ENCODE data around the gene SIRT4. TPM values are rescaled to one million over a fixed set of nuclear protein-coding genes. Genes with fewer than 3 reads are reported as not detected.

The SIRT4 gene
- polyA plus RNA-seq, 1 donor from 2014 or later = 0.74 TPM

- Mint-ChIP-seq H3K36me3 (no peaks in the 10 kb centered on the region), H3K4me1 (no peaks in the 10 kb centered on the region), H3K27ac (no peak overlapping the region), H3K4me3 (no peak overlapping the region), H3K9me3 (peaks cover 4 to 13% (median 13%) of the 10 kb centered on the region in 3 donors), H3K27me3 (peaks cover 4% of the 10 kb centered on the region)
Observed at GRCh38 chr12:120337730-120338129, 35.6 kb downstream of the SIRT4 start.

GRCh38 chr12:120339256-120339655 lies 37.1 kb downstream of the SIRT4 start:
- peaks cover 4% of the 10 kb centered on the region for H3K27me3 Mint-ChIP-seq
- peaks cover 4 to 13% (median 13%) of the 10 kb centered on the region in 3 donors for H3K9me3 Mint-ChIP-seq
- no peak overlapping the region for H3K27ac Mint-ChIP-seq
- no peaks in the 10 kb centered on the region for H3K36me3 Mint-ChIP-seq
- H3K4me1 Mint-ChIP-seq = no peaks in the 10 kb centered on the region
- no peak overlapping the region for H3K4me3 Mint-ChIP-seq

- Mint-ChIP-seq H3K27me3 (peaks cover 4% of the 10 kb centered on the region), H3K9me3 (peaks cover 3 to 12% (median 12%) of the 10 kb centered on the region in 3 donors), H3K4me1 (no peaks in the 10 kb centered on the region)
Observed at GRCh38 chr12:120342175-120343038, 40.3 kb downstream of the SIRT4 start.

GRCh38 chr12:120343039-120343537 lies 41.0 kb downstream of the SIRT4 start:
- Mint-ChIP-seq H3K9me3 (peaks cover under 1 to 5% (median 5%) of the 10 kb centered on the region in 3 donors), H3K4me3 (no peak overlapping the region), H3K27me3 (peaks cover 4% of the 10 kb centered on the region), H3K4me1 (no peaks in the 10 kb centered on the region), H3K27ac (no peak overlapping the region), H3K36me3 (no peaks in the 10 kb centered on the region)

More at GRCh38 chr12:120342175-120343038, 40.3 kb downstream of the SIRT4 start:
- Mint-ChIP-seq H3K27ac (no peak overlapping the region), H3K36me3 (no peaks in the 10 kb centered on the region), H3K4me3 (no peak overlapping the region)

GRCh38 chr12:120343692-120344091 lies 41.6 kb downstream of the SIRT4 start:
- Mint-ChIP-seq H3K36me3 (no peaks in the 10 kb centered on the region), H3K4me3 (no peak overlapping the region), H3K27me3 (peaks cover 4% of the 10 kb centered on the region), H3K9me3 (peaks cover 0 to under 1% (median under 1%) of the 10 kb centered on the region in 3 donors), H3K4me1 (no peaks in the 10 kb centered on the region), H3K27ac (no peak overlapping the region)

GRCh38 chr12:120346031-120346430 lies 43.9 kb downstream of the SIRT4 start:
- H3K27me3 Mint-ChIP-seq = peaks cover 13% of the 10 kb centered on the region
- no peaks in the 10 kb centered on the region for H3K4me1 Mint-ChIP-seq
- no peak overlapping the region for H3K4me3 Mint-ChIP-seq
- H3K9me3 Mint-ChIP-seq = no peaks in the 10 kb centered on the region
- H3K27ac Mint-ChIP-seq = no peak overlapping the region
- no peaks in the 10 kb centered on the region for H3K36me3 Mint-ChIP-seq

DNA sequence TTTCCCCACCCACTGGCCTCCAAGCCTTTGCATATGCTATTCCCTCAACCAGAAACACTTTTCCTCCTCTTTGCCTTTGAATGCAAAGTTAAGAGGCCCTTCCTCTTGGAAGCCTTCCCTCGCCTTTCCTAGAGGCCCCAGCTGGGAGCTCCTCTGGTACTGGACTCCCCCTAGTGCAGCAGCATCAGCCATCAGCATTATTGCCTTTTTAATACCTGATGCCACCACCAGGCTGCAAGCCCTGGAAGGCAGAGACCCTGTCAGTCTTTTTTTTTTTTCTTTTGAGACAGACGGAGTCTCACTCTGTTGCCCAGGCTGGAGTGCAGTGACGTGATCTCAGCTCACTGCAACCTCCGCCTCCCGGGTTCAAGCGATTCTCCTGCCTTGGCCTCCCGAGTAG lies 44.6 kb downstream of the SIRT4 start:
- Mint-ChIP-seq H3K27ac (no peak overlapping the region), H3K27me3 (peaks cover 9% of the 10 kb centered on the region), H3K9me3 (no peaks in the 10 kb centered on the region)

GRCh38 chr12:120347766-120348165 lies 45.6 kb downstream of the SIRT4 start:
- Mint-ChIP-seq H3K4me1 (no peaks in the 10 kb centered on the region), H3K36me3 (no peaks in the 10 kb centered on the region), H3K27me3 (peaks cover 9% of the 10 kb centered on the region), H3K27ac (no peak overlapping the region), H3K4me3 (no peak overlapping the region), H3K9me3 (no peaks in the 10 kb centered on the region)

More for the DNA sequence above, 44.6 kb downstream of the SIRT4 start:
- H3K4me1 Mint-ChIP-seq = no peaks in the 10 kb centered on the region
- H3K4me3 Mint-ChIP-seq = no peak overlapping the region
- H3K36me3 Mint-ChIP-seq = no peaks in the 10 kb centered on the region

- Mint-ChIP-seq H3K36me3 (no peaks in the 10 kb centered on the region), H3K27me3 (peaks cover 9% of the 10 kb centered on the region)
Observed at GRCh38 chr12:120350576-120351350, 48.6 kb downstream of the SIRT4 start.

DNA sequence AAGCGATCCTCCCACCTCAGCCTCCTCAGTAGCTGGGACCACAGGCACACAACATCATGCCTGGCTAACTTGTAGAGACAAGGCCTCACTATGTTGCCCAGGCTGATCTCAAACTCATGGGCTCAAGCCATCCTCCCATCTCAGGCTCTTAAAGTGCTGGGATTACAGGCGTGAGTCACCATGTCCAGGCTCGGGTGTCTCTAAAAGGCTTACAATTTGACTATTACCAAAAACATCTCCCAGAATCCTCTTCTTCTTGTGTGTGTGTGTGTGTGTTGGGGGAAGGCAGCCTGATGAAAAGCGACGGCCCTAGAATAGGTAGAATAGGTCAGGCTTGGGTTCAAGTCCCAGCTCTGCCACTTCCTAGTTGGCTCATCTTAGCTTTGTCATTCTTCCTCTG lies 50.0 kb downstream of the SIRT4 start:
- Mint-ChIP-seq H3K36me3 (no peaks in the 10 kb centered on the region), H3K4me3 (peak overlapping the region in 1 of 4 donors; percentile 30), H3K9me3 (no peaks in the 10 kb centered on the region), H3K27me3 (peaks cover 9% of the 10 kb centered on the region), H3K4me1 (peaks cover 0 to 2% (median 0%) of the 10 kb centered on the region in 3 donors), H3K27ac (no peak overlapping the region)

More at GRCh38 chr12:120350576-120351350, 48.6 kb downstream of the SIRT4 start:
- H3K9me3 Mint-ChIP-seq = no peaks in the 10 kb centered on the region
- no peak overlapping the region for H3K4me3 Mint-ChIP-seq
- no peak overlapping the region for H3K27ac Mint-ChIP-seq
- H3K4me1 Mint-ChIP-seq = no peaks in the 10 kb centered on the region

- no peak overlapping the region for H3K4me3 Mint-ChIP-seq
- H3K27me3 Mint-ChIP-seq = peaks cover 15% of the 10 kb centered on the region
- peaks cover 0 to 2% (median 0%) of the 10 kb centered on the region in 3 donors for H3K4me1 Mint-ChIP-seq
- no peaks in the 10 kb centered on the region for H3K36me3 Mint-ChIP-seq
- no peaks in the 10 kb centered on the region for H3K9me3 Mint-ChIP-seq
- no peak overlapping the region for H3K27ac Mint-ChIP-seq
Observed at GRCh38 chr12:120353136-120353535, 51.0 kb downstream of the SIRT4 start.

DNA sequence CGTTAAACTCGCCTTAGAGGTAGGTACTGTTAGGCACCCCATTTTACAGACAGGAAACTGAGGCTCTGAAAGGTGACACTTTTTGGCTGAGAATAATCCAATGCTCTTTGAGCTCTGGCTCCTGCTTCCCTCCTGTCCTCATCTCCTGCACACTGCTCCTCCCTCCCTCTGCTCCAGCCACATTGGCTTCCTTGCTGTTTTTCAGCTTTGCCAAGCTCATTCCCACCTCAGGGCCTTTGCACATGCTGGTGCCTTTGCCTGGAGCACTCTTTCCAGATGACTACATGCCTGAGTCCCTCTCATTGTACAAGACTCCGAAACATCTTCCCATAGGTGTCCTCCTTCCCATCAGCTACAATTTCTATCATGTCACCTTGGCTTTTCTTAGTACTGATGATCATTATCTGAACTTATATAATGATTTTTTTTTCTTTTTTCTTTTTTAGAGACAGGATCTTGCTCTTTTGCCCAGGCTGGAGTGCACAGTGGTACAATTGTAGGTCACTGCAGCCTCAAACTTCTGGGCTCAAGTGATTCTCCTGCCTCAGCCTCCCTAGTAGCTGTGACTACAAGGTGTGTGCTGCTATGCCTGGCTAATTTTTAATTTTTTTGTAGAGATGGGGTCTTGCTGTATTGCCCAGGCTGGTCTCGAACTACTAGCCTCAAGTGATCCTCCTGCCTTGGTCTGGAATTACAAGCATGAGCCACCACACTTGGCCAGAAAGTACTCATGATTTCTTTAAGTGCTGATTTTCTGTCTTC lies 51.6 kb downstream of the SIRT4 start:
- Mint-ChIP-seq H3K9me3 (no peaks in the 10 kb centered on the region), H3K4me1 (peaks cover 0 to 2% (median 0%) of the 10 kb centered on the region in 3 donors), H3K27ac (no peak overlapping the region), H3K27me3 (peaks cover 16% of the 10 kb centered on the region), H3K36me3 (no peaks in the 10 kb centered on the region), H3K4me3 (no peak overlapping the region)

DNA sequence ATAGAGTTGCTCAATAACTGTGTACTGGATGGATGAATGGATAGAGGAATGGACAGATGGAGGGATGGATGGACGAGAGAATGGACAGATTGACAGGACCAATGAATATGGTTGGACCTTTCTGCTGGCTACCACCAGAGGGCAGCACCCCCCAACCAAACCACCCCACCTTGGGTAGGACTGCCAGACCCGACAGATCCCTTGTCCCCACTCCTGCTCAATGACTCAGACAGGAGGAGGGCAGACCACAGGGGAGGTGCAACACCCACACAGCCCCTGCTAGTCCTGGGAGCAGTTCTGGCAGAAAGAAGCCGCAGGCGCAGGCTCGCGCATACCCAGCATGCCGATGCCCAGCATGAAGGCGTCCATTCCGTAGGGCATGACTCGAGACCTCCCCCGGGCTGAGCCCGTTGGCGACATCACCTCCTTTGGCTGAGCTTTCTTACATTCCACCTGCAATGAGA lies 54.5 kb downstream of the SIRT4 start:
- Mint-ChIP-seq H3K9me3 (no peaks in the 10 kb centered on the region), H3K4me1 (peaks cover 0 to 3% (median 0%) of the 10 kb centered on the region in 3 donors), H3K27me3 (peaks cover 26% of the 10 kb centered on the region), H3K4me3 (no peak overlapping the region), H3K27ac (peak overlapping the region in 1 of 3 donors; percentile 1), H3K36me3 (no peaks in the 10 kb centered on the region)

DNA sequence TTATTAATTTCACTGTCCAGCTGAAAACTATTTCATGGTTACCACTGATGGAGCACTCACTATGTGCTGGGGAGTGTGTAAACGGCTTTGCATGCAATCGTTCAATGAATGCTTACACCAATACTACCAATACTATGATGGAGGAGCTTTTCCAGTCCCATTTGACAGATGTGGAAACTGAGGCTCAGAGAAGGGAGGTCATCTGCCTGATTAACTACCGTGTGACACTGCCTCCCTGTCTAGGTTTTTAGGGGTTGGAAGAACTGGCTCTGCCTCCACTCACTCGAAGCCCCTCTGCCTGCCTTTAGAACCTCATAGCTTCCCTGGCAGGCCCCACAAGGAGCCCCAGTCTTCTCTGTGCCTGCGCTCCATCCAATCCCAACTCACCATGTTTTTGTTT lies 55.0 kb downstream of the SIRT4 start:
- Mint-ChIP-seq H3K4me3 (no peak overlapping the region), H3K36me3 (no peaks in the 10 kb centered on the region), H3K4me1 (peaks cover 0 to 4% (median 0%) of the 10 kb centered on the region in 3 donors), H3K27me3 (peaks cover 31% of the 10 kb centered on the region), H3K9me3 (no peaks in the 10 kb centered on the region), H3K27ac (no peak overlapping the region)
